Transverse colon (tissue), 4 donors: ENCODE measurements around the gene PDE4B.

Source experiments
- POLR2AphosphoS5 ChIP-seq, 3 donors: sonication (generic); formaldehyde crosslinking; IDR thresholded peaks; one replicate each; pipeline ENCODE4 v1.6.1; 2016; ENCODE audit warnings: antibody characterized with exemption in 3 of 3
- TF ChIP-seq, protein P1 (sequence below), 5 experiments: fragments of 200-600 bp in 3 of 5; fragments of 450-650 bp in 2 of 5; sonication (generic) in 3 of 5; IDR thresholded peaks; 1 replicate in 2 of 5; 2 replicates in 3 of 5; pipeline ENCODE4 v1.5.1; 2016 to 2017; ENCODE audit warnings: antibody characterized with exemption in 5 of 5, inconsistent platforms in 3 of 5, mild to moderate bottlenecking in 2 of 5, moderate library complexity in 1 of 5

GRCh38 chr1:65832296-65832695 is 39.6 kb downstream of the PDE4B start:
- no peak for TF ChIP-seq POLR2AphosphoS5 (IDR thresholded peaks at IDR 0.05)
- TF ChIP-seq, protein P1, sequence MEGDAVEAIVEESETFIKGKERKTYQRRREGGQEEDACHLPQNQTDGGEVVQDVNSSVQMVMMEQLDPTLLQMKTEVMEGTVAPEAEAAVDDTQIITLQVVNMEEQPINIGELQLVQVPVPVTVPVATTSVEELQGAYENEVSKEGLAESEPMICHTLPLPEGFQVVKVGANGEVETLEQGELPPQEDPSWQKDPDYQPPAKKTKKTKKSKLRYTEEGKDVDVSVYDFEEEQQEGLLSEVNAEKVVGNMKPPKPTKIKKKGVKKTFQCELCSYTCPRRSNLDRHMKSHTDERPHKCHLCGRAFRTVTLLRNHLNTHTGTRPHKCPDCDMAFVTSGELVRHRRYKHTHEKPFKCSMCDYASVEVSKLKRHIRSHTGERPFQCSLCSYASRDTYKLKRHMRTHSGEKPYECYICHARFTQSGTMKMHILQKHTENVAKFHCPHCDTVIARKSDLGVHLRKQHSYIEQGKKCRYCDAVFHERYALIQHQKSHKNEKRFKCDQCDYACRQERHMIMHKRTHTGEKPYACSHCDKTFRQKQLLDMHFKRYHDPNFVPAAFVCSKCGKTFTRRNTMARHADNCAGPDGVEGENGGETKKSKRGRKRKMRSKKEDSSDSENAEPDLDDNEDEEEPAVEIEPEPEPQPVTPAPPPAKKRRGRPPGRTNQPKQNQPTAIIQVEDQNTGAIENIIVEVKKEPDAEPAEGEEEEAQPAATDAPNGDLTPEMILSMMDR (IDR thresholded peaks at IDR 0.05): no peak
